Peyer's patch (tissue), 4 donors: ENCODE data around the gene SMIM20.

Experiments used
- POLR2A ChIP-seq, 2 donors: fragments of 450-650 bp; IDR thresholded peaks; one replicate each; pipeline ENCODE4 v1.5.1; 2017; ENCODE audit warnings: antibody characterized with exemption in 2 of 2, mild to moderate bottlenecking in 2 of 2, moderate library complexity in 2 of 2
- TF ChIP-seq, protein P1 (sequence below), 6 experiments: fragments of 450-650 bp in 4 of 6; fragments of 200-600 bp in 2 of 6; sonication (generic) in 1 of 6; IDR thresholded peaks; one replicate each; pipeline ENCODE4 v1.5.1; 2017 to 2019; ENCODE audit warnings: antibody characterized with exemption in 6 of 6, mild to moderate bottlenecking in 3 of 6, moderate library complexity in 1 of 6

DNA sequence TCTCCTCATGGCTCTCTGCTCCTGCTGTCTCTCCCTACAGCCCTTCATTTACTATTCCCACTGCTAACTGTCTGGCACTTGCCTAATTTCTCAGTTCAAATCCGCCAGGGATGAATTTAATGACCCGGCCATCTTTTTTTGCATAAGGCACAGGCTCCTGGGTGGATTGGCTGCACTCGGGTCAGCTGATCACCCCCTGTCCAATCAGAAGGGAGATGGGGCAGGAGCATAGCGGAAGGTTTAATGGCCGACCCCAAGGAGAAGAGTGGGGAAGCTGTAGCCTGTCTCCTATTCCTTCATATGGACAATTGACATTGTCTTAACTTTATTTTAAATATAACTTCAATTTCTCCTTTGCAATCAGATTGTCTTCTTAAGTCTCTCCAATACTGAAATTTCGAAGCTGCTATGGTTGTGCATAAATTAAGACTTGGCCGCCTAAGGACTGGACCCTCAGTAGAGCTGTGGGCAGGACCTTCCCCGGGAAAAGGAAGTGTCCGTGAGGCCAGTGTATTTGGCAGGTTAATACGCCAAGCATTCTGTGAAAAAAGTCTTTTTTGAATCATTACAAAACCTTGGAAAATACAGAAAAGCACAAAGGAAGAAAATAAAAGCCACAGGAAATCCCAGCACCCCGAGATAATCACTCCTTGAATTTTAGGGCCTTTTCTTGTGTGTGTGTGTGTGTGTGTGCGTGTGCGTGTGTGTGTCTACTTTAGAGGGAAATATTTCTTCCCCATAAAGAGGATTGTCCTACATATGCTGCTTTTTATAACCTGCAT lies 55.5 kb downstream of the SMIM20 start:
- TF ChIP-seq, protein P1, sequence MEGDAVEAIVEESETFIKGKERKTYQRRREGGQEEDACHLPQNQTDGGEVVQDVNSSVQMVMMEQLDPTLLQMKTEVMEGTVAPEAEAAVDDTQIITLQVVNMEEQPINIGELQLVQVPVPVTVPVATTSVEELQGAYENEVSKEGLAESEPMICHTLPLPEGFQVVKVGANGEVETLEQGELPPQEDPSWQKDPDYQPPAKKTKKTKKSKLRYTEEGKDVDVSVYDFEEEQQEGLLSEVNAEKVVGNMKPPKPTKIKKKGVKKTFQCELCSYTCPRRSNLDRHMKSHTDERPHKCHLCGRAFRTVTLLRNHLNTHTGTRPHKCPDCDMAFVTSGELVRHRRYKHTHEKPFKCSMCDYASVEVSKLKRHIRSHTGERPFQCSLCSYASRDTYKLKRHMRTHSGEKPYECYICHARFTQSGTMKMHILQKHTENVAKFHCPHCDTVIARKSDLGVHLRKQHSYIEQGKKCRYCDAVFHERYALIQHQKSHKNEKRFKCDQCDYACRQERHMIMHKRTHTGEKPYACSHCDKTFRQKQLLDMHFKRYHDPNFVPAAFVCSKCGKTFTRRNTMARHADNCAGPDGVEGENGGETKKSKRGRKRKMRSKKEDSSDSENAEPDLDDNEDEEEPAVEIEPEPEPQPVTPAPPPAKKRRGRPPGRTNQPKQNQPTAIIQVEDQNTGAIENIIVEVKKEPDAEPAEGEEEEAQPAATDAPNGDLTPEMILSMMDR (IDR thresholded peaks at IDR 0.05) = no peak
- TF ChIP-seq POLR2A (IDR thresholded peaks at IDR 0.05) = no peak
